Measurements from ENCODE around the gene IGHMBP2. TPM values are rescaled to one million over a fixed set of nuclear protein-coding genes. Genes with fewer than 3 reads are reported as not detected.

The IGHMBP2 gene
- total and polyA plus RNA-seq, 2 experiments from 2014 or later, result 5.2 to 9.3 TPM

DNA sequence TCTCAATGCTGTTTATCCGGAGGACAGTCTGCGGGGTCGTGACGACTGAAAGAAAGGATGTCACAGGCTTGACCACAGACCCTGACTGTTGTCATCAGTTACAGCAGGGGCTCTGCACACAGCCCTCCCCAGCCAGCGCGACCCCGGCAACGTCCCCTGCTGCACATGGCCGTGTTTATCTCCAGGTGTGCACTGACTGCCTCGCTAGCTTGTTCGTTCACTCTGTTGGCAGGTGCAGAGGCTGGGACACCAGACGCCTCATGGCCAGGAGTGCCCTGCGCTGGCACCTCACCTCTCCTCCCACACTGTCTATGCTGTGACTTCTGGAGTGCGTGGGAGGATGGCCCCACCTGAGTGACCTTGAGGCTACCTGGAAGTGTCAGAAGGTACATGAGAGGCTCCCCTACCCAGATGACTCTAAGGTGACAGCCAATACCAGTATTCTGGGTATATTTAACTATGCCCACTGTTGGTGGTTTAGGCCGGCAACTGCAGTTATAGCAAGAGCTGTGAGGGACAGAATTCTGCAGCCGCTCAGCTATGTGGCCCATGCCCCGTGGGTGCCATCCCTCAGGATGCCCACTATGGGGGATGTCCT lies 12.2 kb upstream of the IGHMBP2 start:
- Histone ChIP-seq H3F3A (ENCODE audit: insufficient read depth) (peaks cover 27% of the 10 kb centered on the region), H3K9me2 (ENCODE audit: insufficient read depth) (no peaks in the 10 kb centered on the region), H3K27me3 (replicated peaks; ENCODE audit: insufficient read depth) (no peaks in the 10 kb centered on the region), H3K4me2 (ENCODE audit: unreplicated experiment) (peak overlapping the region; percentile 12), H3K27ac (peak overlapping the region; percentile 69), H3K9ac (peak overlapping the region; percentile 57), H2AFZ (no peak overlapping the region), H3K4me3 (no peak overlapping the region), H3K4me1 (ENCODE audit: insufficient read depth) (peaks cover 24% of the 10 kb centered on the region), H4K20me1 (ENCODE audit: insufficient read depth) (no peaks in the 10 kb centered on the region), H3K9me3 (ENCODE audit: low read depth) (no peaks in the 10 kb centered on the region), H3K79me2 (ENCODE audit: insufficient read depth) (no peaks in the 10 kb centered on the region), H3K36me3 (ENCODE audit: low read depth) (peaks cover 14% of the 10 kb centered on the region; the same call in 1 of the 2 replicates)
- in situ Hi-C loops (cut with MboI), result no loop called here
- 60 to 62% methylated on average over 17 of the region's 17 CpGs for WGBS, 2 experiments (ENCODE audit: low coverage in 1 of 2, low lambda C conversion rate in 2 of 2, missing lambda C conversion rate in 2 of 2)
- TF ChIP-seq EZH2phosphoT487 (IDR thresholded peaks at IDR 0.05; ENCODE audit: insufficient read depth, low read depth), result no peak
- no peak for TF ChIP-seq EZH2 (IDR thresholded peaks at IDR 0.05; ENCODE audit: insufficient read depth, poor library complexity, severe bottlenecking)
- DNase-seq, result no peak

DNA sequence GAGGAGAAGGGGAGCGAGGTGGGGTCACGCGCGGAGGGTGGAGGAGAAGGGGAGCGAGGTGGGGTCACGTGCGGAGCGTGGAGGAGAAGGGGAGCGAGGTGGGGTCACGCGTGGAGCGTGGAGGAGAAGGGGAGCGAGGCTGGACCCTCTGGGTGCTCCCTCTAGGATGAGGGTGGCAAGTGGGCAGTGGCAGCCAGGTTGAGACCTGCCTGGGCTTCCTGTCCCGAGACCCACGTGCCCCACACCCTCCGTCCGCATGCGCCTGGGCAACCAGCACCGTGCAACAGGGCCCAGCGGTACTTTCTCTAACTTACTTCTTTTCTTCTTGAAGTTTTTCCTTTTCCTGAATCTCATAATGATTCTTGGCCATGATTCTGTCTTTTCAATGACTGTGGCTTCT lies 11.1 kb upstream of the IGHMBP2 start:
- in situ Hi-C loops (cut with MboI), result no loop called here
- H3K9ac ChIP-seq, result no peak overlapping the region
- H4K20me1 ChIP-seq (ENCODE audit: insufficient read depth), result no peaks in the 10 kb centered on the region
- peaks cover 27% of the 10 kb centered on the region for H3F3A ChIP-seq (ENCODE audit: insufficient read depth)
- peaks cover 24% of the 10 kb centered on the region for H3K4me1 ChIP-seq (ENCODE audit: insufficient read depth)
- no peak overlapping the region for H3K4me2 ChIP-seq (ENCODE audit: unreplicated experiment)
- H3K36me3 ChIP-seq (ENCODE audit: low read depth), result peaks cover 14% of the 10 kb centered on the region; the same call in 1 of the 2 replicates
- 95 to 98% methylated on average over 7 to 20 of the region's 20 CpGs for WGBS, 2 experiments (ENCODE audit: low coverage in 1 of 2, low lambda C conversion rate in 2 of 2, missing lambda C conversion rate in 2 of 2)
- no peaks in the 10 kb centered on the region for H3K9me2 ChIP-seq (ENCODE audit: insufficient read depth)
- H3K79me2 ChIP-seq (ENCODE audit: insufficient read depth), result no peaks in the 10 kb centered on the region
- H3K27me3 ChIP-seq (replicated peaks; ENCODE audit: insufficient read depth), result no peaks in the 10 kb centered on the region
- TF ChIP-seq EZH2phosphoT487 (IDR thresholded peaks at IDR 0.05; ENCODE audit: insufficient read depth, low read depth), result no peak
- TF ChIP-seq EZH2 (IDR thresholded peaks at IDR 0.05; ENCODE audit: insufficient read depth, poor library complexity, severe bottlenecking), result no peak
- H3K9me3 ChIP-seq (ENCODE audit: low read depth), result no peaks in the 10 kb centered on the region
- DNase-seq, result no peak
- no peak overlapping the region for H3K4me3 ChIP-seq
- no peak overlapping the region for H2AFZ ChIP-seq
- H3K27ac ChIP-seq, result no peak overlapping the region

DNA sequence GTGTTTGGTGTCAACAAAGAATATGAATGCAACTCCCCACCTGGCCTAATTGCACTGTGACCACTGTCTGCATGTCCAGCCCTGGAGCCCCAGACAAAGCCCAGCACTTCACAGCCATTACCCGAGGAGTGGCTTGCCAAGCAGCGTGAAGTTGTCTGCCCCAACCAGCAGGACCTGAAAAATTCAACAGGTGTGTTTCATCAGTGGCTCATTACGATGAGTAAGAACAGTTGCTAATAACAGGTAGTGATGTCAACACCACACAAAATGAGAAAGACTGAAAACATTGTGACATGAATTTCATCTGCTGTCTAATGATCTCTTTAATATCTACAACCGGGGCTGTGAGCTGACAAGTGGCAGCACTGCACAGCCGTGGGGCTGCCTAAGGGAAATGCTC lies 10.4 kb upstream of the IGHMBP2 start:
- TF ChIP-seq EZH2phosphoT487 (IDR thresholded peaks at IDR 0.05; ENCODE audit: insufficient read depth, low read depth) (no peak), EZH2 (IDR thresholded peaks at IDR 0.05; ENCODE audit: insufficient read depth, poor library complexity, severe bottlenecking) (no peak)
- H4K20me1 ChIP-seq (ENCODE audit: insufficient read depth), result no peaks in the 10 kb centered on the region
- no peak overlapping the region for H3K4me3 ChIP-seq
- no peaks in the 10 kb centered on the region for H3K27me3 ChIP-seq (replicated peaks; ENCODE audit: insufficient read depth)
- no peak for DNase-seq
- peaks cover 24% of the 10 kb centered on the region for H3K4me1 ChIP-seq (ENCODE audit: insufficient read depth)
- WGBS, 2 experiments (ENCODE audit: low coverage in 1 of 2, low lambda C conversion rate in 2 of 2, missing lambda C conversion rate in 2 of 2), result 84 to 90% methylated on average over 5 of the region's 5 CpGs
- H3K79me2 ChIP-seq (ENCODE audit: insufficient read depth), result no peaks in the 10 kb centered on the region
- no peaks in the 10 kb centered on the region for H3K9me3 ChIP-seq (ENCODE audit: low read depth)
- H2AFZ ChIP-seq, result no peak overlapping the region
- H3K9me2 ChIP-seq (ENCODE audit: insufficient read depth), result no peaks in the 10 kb centered on the region
- H3K27ac ChIP-seq, result no peak overlapping the region
- in situ Hi-C loops (cut with MboI), result no loop called here
- H3K9ac ChIP-seq, result no peak overlapping the region
- H3K36me3 ChIP-seq (ENCODE audit: low read depth), result peaks cover 14% of the 10 kb centered on the region; the same call in 1 of the 2 replicates
- H3F3A ChIP-seq (ENCODE audit: insufficient read depth), result peaks cover 27% of the 10 kb centered on the region
- H3K4me2 ChIP-seq (ENCODE audit: unreplicated experiment), result no peak overlapping the region

DNA sequence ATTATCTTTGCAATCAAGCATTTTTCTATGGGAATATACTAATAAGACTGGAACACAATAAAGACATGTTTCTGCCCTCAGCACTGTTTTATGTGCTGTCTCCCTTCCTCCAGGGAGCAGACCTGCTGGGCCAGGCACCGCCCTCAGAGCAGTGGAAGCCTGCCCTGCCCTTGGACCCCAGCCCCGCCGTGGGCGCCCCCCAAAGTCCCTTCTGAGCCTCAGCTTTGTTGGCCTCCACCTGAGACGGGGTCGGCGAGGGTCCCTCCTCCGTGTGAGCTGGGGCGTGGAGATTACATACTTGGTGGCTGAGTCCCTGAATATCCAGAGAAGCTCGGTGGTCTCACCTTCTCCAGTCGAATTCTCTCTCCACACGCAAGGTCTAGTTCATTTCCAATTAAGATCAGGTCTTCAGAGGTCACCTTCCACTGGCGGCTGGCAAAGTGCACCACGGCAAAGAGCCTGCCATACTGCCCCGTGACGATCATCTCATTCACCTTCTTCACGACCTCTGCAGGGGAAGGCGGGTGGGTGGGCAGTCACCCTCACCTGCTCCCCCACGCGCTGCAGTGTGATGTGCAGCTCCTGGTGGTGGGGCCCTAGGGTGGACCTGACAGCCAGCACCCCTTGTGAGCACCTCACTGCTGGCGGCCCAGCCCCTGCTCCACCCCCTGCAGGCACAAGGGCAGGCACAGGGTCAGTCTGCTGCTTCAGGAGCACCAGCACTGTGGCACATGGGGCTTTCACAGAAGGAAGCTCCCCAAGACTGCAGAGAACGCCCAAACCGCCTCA lies 7.3 kb upstream of the IGHMBP2 start:
- Histone ChIP-seq H3K9me2 (ENCODE audit: insufficient read depth) (no peaks in the 10 kb centered on the region), H3F3A (ENCODE audit: insufficient read depth) (peaks cover 14% of the 10 kb centered on the region), H3K4me3 (no peak overlapping the region), H4K20me1 (ENCODE audit: insufficient read depth) (no peaks in the 10 kb centered on the region), H2AFZ (no peak overlapping the region), H3K27ac (no peak overlapping the region), H3K9ac (no peak overlapping the region), H3K27me3 (replicated peaks; ENCODE audit: insufficient read depth) (no peaks in the 10 kb centered on the region), H3K4me2 (ENCODE audit: unreplicated experiment) (no peak overlapping the region), H3K9me3 (ENCODE audit: low read depth) (no peaks in the 10 kb centered on the region), H3K4me1 (ENCODE audit: insufficient read depth) (peaks cover 5% of the 10 kb centered on the region), H3K36me3 (ENCODE audit: low read depth) (peaks cover 19% of the 10 kb centered on the region), H3K79me2 (ENCODE audit: insufficient read depth) (peaks cover 26% of the 10 kb centered on the region)
- DNase-seq, result no peak
- in situ Hi-C loops (cut with MboI), result no loop called here
- WGBS, 2 experiments (ENCODE audit: low coverage in 1 of 2, low lambda C conversion rate in 2 of 2, missing lambda C conversion rate in 2 of 2), result 94 to 95% methylated on average over 23 of the region's 23 CpGs
- TF ChIP-seq EZH2phosphoT487 (IDR thresholded peaks at IDR 0.05; ENCODE audit: insufficient read depth, low read depth) (no peak), EZH2 (IDR thresholded peaks at IDR 0.05; ENCODE audit: insufficient read depth, poor library complexity, severe bottlenecking) (no peak)

Data from GM23248 (cell line).